Bronchial epithelial cell (primary cell): ENCODE results near the gene HBG1. TPM values are rescaled to one million over a fixed set of nuclear protein-coding genes. Genes with fewer than 3 reads are reported as not detected.

Source experiments
- DNase-seq: peaks from one replicate; pipeline ENCODE4 v3.0.0-alpha.2; 2010; ENCODE audit warnings: low read depth
- FAIRE-seq: peaks from 2 replicates; lab custom pipeline; 2011; peaks lifted over from hg19 to GRCh38; lab: Jason Lieb, UNC
- H3K27me3 ChIP-seq: 2 replicates; pipeline ENCODE4 v1.5.1; 2011; ENCODE audit warnings: low read length; ENCODE audit not compliant: control insufficient read depth, insufficient read depth
- H3K36me3 ChIP-seq: 2 replicates; pipeline ENCODE4 v1.5.1; 2011; ENCODE audit warnings: low read length; ENCODE audit not compliant: control insufficient read depth, insufficient read depth
- H3K4me3 ChIP-seq: 2 replicates; pipeline ENCODE4 v1.5.1; 2011; ENCODE audit warnings: mild to moderate bottlenecking, low read depth, low read length, control low read depth
- total RNA-seq: library from RNA; depleted of rRNA; stranded (reverse); fragments of >200 nt; gene quantifications from 2 replicates; pipeline ENCODE4 v1.2.1, GENCODE V29; 2014
- TF ChIP-seq, protein P1 (sequence below): IDR thresholded peaks from 2 replicates; pipeline ENCODE4 v1.5.1; 2011; ENCODE audit warnings: mild to moderate bottlenecking, moderate library complexity, low read length, control low read depth, inconsistent platforms; ENCODE audit not compliant: insufficient read depth, severe bottlenecking

The HBG1 gene
- total RNA-seq, 1 donor from 2014 or later = not detected

GRCh38 chr11:5232176-5232575, 17.5 kb downstream of the HBG1 start:
- no peaks in the 10 kb centered on the region for H3K27me3 ChIP-seq
- DNase-seq (no peak), FAIRE-seq (no peak)
- no peak overlapping the region for H3K4me3 ChIP-seq
- TF ChIP-seq, protein P1, sequence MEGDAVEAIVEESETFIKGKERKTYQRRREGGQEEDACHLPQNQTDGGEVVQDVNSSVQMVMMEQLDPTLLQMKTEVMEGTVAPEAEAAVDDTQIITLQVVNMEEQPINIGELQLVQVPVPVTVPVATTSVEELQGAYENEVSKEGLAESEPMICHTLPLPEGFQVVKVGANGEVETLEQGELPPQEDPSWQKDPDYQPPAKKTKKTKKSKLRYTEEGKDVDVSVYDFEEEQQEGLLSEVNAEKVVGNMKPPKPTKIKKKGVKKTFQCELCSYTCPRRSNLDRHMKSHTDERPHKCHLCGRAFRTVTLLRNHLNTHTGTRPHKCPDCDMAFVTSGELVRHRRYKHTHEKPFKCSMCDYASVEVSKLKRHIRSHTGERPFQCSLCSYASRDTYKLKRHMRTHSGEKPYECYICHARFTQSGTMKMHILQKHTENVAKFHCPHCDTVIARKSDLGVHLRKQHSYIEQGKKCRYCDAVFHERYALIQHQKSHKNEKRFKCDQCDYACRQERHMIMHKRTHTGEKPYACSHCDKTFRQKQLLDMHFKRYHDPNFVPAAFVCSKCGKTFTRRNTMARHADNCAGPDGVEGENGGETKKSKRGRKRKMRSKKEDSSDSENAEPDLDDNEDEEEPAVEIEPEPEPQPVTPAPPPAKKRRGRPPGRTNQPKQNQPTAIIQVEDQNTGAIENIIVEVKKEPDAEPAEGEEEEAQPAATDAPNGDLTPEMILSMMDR = no peak
- H3K36me3 ChIP-seq = no peaks in the 10 kb centered on the region

DNA sequence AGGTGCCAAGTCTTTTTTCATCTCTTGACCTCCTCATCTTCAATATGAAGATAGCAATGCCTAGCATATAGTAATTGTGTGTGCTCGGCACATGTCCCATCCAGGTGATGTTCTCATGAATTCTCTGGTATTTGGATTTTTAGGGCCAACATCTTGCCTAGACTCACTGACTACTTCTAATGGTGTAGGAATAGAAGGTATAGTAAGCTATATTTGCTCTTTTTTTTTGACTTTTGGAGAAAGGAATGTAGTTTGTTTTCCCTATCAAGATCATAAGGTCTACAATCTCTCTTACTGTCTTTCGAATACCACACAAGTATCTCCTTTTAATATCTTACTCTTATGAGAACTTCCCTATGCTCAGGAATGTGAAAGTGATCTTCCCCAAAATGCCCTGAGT, 18.5 kb downstream of the HBG1 start:
- Histone ChIP-seq H3K27me3 (no peaks in the 10 kb centered on the region), H3K36me3 (no peaks in the 10 kb centered on the region), H3K4me3 (no peak overlapping the region)
- TF ChIP-seq, protein P1 = no peak
- FAIRE-seq (no peak), DNase-seq (no peak)

DNA sequence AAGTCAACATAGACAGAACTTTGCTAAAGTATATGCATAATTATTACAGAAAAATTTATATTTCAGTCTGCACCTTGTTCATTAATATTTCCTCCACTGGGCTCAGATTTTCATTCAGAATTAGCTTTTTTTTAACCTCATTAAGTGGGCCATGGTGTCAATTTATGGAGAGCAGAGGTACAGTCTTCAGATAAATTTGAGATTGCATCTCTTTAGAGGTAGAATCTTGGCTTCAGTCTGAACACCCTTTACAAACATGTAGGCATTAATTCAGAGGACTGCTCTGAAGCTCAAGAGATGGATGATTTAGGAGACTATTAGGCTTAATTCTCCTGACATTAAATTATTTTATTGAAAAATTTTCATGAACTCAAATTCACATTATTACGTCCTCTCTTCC, 19.4 kb downstream of the HBG1 start:
- H3K36me3 ChIP-seq = no peaks in the 10 kb centered on the region
- no peak overlapping the region for H3K4me3 ChIP-seq
- TF ChIP-seq, protein P1 = no peak
- FAIRE-seq (no peak), DNase-seq (no peak)
- no peaks in the 10 kb centered on the region for H3K27me3 ChIP-seq

- FAIRE-seq (no peak), DNase-seq (no peak)
- Histone ChIP-seq H3K36me3 (no peaks in the 10 kb centered on the region), H3K4me3 (no peak overlapping the region), H3K27me3 (no peaks in the 10 kb centered on the region)
- TF ChIP-seq, protein P1 = no peak
These were observed 19.9 kb downstream of the HBG1 start for GRCh38 chr11:5229796-5230195.

- H3K36me3 ChIP-seq = no peaks in the 10 kb centered on the region
- TF ChIP-seq, protein P1 = no peak
- H3K27me3 ChIP-seq = no peaks in the 10 kb centered on the region
- no peak for FAIRE-seq
- H3K4me3 ChIP-seq = no peak overlapping the region
- no peak for DNase-seq
These were observed 20.3 kb downstream of the HBG1 start for GRCh38 chr11:5229356-5229755.

DNA sequence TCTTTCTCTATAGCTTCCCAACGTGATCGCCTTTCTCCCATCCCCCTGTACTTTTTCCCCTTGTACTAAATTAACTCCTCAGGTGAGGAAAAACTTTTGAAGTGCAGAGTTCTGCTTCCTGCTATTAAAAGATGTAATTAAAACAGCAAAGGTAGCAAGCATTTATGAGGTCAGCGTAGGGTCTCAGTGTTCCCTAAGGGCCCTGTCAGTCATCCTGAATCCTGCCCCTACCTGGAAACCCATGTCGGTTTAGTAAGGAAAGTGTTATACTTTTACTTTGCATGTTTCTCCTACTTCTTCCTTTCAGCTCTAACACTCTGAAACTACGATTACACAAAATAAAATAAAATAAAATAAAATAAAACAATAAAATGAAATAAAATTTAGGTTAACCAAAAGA, 21.5 kb downstream of the HBG1 start:
- DNase-seq (no peak), FAIRE-seq (no peak)
- Histone ChIP-seq H3K4me3 (no peak overlapping the region), H3K27me3 (no peaks in the 10 kb centered on the region), H3K36me3 (no peaks in the 10 kb centered on the region)
- TF ChIP-seq, protein P1 = no peak
